ENCODE data around the gene ZNF638.
"Not testable (repeated sequence)": the region's sequence is repeated elsewhere in the genome, so short reads cannot be mapped to it uniquely, and the experiment has no call there.

The ZNF638 gene

GRCh38 chr2:71331581-71332434 lies at the start of gene ZNF638:
Gene ZNF638, plus strand, starts transcription at chr2:71331782. Its CDS starts 17,173 bp downstream, at chr2:71348955.
- peak; percentile 54 for DNase-seq (ENCODE audit: low read depth)

- no peak for DNase-seq (ENCODE audit: low read depth)
These were observed 49.6 kb upstream of the ZNF638 start for GRCh38 chr2:71281950-71282349.

GRCh38 chr2:71282493-71282892 lies 49.1 kb upstream of the ZNF638 start:
- no peak for DNase-seq (ENCODE audit: low read depth)

GRCh38 chr2:71283131-71283530 lies 48.5 kb upstream of the ZNF638 start:
- DNase-seq (ENCODE audit: low read depth) = no peak

GRCh38 chr2:71285706-71286105 lies 45.9 kb upstream of the ZNF638 start:
- no peak for DNase-seq (ENCODE audit: low read depth)

GRCh38 chr2:71291398-71291797 lies 40.2 kb upstream of the ZNF638 start:
- no peak for DNase-seq (ENCODE audit: low read depth)

GRCh38 chr2:71292159-71292558 lies 39.4 kb upstream of the ZNF638 start:
- DNase-seq (ENCODE audit: low read depth) = no peak

- no peak for DNase-seq (ENCODE audit: low read depth)
These were observed 32.7 kb upstream of the ZNF638 start for GRCh38 chr2:71298914-71299313.

GRCh38 chr2:71299507-71299906 lies 32.1 kb upstream of the ZNF638 start:
- DNase-seq (ENCODE audit: low read depth) = no peak

GRCh38 chr2:71303849-71304248 lies 27.7 kb upstream of the ZNF638 start:
- no peak for DNase-seq (ENCODE audit: low read depth)

GRCh38 chr2:71306762-71307161 lies 24.8 kb upstream of the ZNF638 start:
- no peak for DNase-seq (ENCODE audit: low read depth)

- DNase-seq (ENCODE audit: low read depth) = no peak
These were observed 18.4 kb upstream of the ZNF638 start for GRCh38 chr2:71313016-71313766.

- no peak for DNase-seq (ENCODE audit: low read depth)
These were observed 14.5 kb upstream of the ZNF638 start for GRCh38 chr2:71317060-71317459.

GRCh38 chr2:71317900-71318299 lies 13.7 kb upstream of the ZNF638 start:
- DNase-seq (ENCODE audit: low read depth) = not testable (repeated sequence)

- DNase-seq (ENCODE audit: low read depth) = no peak
These were observed 8.2 kb upstream of the ZNF638 start for GRCh38 chr2:71323386-71323785.

- no peak for DNase-seq (ENCODE audit: low read depth)
These were observed 4.6 kb upstream of the ZNF638 start for GRCh38 chr2:71326968-71327367.

GRCh38 chr2:71327916-71328315 lies 3.7 kb upstream of the ZNF638 start:
- DNase-seq (ENCODE audit: low read depth) = no peak

GRCh38 chr2:71330155-71330554 lies 1.4 kb upstream of the ZNF638 start:
- no peak for DNase-seq (ENCODE audit: low read depth)

- DNase-seq (ENCODE audit: low read depth) = no peak
These were observed 824 bp upstream of the ZNF638 start for GRCh38 chr2:71330585-71331330.

- not testable (repeated sequence) for DNase-seq (ENCODE audit: low read depth)
These were observed 326 bp upstream of the ZNF638 start for GRCh38 chr2:71331331-71331580.

- no peak for DNase-seq (ENCODE audit: low read depth)
These were observed 834 bp downstream of the ZNF638 start for GRCh38 chr2:71332435-71332796.

GRCh38 chr2:71333619-71334018 lies 2.0 kb downstream of the ZNF638 start:
- DNase-seq (ENCODE audit: low read depth) = no peak

- DNase-seq (ENCODE audit: low read depth) = no peak
These were observed 4.8 kb downstream of the ZNF638 start for GRCh38 chr2:71336384-71336783.

Measured in non-pigmented ciliary epithelial cell (primary cell).